Activated CD8-positive, alpha-beta memory T cell treated with anti-CD3 and anti-CD28 coated beads for 48 hours (primary cell): ENCODE measurements around the gene MERTK.

Source experiments
- DNase-seq, 3 experiments: peaks; one replicate each; pipeline ENCODE4 v3.0.0-alpha.2; 2020; ENCODE audit warnings: low read depth in 2 of 3, low spot score in 2 of 3

The MERTK gene

DNA sequence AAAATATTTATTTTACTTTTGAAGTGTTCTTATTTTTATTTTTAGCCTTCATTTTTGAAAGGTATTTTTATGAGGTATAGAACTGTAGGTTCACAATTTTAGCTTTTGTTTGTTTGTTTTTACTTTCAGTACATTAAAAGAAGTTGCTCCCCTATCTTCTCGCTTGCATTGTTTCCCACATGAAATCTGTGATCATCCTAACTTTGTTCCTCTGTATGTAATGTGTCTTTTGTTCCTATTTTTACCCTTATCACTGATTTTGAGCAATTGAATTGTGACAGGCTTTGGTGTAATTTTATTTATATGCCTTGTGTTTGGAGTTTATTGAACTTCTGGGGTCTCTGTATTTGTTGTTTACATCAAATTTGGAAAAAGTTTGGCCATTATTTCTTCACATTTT is 78.8 kb downstream of the MERTK start:
- no peak for DNase-seq

DNA sequence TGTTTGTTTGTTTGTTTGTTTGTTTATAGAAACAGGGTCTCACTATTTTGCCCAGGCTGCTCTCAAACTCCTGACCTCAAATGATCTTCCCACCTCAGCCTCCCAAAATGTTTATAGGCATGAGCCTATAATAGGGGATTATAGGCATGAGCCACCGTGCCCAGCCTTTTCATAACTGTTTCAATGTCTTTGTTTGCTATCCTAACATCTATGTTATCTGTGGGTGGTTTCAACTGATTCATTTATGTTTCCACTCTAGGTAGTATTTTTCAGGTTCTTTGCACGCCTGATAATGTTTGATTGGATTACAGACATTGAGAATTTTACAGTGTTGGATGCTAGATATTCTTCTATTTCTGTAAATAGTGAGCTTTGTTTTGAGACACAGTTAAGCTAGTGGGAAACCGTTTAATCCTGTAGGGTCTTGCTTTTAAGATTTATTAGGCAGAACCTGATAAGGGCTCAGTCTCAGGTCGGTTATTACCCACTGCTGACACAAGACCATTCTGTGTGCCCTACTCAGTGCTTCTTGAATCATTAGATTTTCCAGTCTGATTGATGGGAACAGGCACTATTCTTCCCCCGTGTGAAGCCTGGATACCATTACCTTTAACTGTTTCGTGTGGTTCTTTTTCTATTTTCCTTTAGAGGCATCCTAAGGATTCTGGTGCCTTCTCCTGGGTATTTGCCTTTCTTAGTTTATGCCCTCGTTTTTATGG is 80.2 kb downstream of the MERTK start:
- DNase-seq, result no peak

DNA sequence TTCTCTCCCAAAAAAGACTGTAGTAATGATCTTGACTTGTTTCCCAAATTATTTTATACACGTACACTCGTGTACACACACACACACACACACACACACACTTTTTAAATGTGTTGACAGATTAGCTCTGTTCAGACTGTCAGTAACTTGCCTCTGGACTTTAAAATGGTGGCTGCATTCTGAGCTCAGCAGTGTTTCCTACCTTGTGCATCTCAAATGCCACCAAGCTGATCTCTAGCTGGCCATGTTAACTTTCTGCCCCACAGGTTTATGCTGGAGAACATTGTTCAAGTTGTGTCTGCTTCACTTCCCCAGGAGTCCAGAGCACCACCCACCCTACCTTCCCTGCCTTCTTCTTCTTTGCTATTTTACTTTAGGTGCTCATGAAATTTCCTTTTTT is 83.3 kb downstream of the MERTK start:
- no peak for DNase-seq

DNA sequence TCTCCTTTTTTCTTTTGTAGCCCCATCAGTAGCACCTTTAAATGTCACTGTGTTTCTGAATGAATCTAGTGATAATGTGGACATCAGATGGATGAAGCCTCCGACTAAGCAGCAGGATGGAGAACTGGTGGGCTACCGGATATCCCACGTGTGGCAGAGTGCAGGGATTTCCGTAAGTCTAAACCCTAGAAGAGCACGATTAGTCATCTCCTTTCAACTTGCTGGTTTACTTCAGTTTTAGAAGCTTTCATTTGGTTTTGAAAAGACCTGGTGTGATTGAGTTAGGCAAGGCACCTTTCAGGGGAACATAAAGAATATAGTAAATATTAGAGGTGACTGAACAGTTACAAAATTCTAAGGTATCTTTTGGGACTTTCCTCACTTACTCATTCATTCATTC is 84.4 kb downstream of the MERTK start:
- DNase-seq, result no peak

DNA sequence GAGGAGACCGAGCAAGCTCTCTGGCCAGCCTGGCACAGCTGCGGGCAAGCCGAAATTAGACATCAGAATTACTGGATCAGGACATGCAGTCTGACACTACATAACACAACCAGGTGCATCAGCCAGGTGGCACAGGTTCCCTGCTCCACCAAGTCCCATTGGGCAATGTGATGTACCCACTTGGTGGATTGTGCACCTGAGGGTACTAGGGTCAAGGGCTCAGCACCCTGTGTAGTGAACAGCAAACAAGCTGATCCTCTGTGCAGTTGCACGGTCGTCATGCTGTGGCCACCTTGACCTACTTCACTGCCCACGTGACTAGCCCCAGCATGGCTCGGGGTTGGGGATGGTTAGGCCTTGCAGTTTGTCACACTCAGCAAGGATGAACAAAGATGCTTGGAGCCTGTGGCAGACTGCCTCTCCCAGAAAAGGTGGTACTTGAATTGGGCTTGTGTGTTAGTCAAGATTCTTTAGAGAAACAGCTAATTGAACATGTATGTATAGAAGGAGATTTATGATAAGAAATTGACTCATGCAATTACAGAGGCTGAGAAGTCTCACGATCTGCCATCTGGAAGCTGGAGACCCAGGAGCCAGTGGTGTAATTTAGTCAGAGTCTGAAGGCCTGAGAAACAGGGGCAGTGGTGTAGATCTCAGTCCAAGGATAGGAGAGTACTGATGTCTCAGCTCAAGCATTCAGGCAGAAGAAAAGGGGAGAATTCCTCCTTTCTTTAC is 85.2 kb downstream of the MERTK start:
- DNase-seq, result no peak

DNA sequence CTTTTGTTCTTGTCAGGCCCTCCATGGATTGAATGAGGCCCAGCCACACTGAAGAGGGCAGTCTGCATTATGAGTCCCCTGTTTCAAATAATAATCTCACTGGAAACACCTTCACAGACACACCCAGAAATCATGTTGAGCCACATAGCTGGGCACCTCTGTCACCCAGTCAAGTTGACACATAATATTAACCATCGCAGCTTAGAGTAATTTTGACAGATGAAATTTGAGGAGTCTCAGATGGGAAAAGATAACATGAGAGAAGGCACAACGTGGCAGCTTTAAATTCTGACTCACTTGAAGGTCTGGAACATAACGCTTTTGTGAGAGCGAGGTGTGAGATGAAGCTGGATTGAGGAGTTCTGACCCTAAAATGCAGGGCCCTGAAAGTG is 85.8 kb downstream of the MERTK start:
- no peak for DNase-seq

DNA sequence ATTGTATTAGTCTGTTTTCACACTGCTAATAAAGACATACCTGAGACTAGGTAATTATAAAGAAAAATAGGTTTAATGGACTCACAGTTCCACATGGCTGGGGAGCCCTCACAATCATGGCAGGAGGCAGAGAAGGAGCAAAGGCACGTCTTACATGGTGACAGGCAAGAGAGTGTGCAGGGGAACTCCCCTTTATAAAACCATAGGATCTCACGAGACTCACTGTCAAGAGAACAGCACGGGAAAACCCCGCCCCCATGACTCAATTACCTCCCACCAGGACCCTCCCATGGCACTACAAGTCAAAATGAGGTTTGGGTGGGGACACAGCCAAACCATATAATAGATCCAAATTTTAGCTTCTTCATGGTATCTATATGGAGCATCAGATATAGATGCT is 87.1 kb downstream of the MERTK start:
- DNase-seq, result no peak

DNA sequence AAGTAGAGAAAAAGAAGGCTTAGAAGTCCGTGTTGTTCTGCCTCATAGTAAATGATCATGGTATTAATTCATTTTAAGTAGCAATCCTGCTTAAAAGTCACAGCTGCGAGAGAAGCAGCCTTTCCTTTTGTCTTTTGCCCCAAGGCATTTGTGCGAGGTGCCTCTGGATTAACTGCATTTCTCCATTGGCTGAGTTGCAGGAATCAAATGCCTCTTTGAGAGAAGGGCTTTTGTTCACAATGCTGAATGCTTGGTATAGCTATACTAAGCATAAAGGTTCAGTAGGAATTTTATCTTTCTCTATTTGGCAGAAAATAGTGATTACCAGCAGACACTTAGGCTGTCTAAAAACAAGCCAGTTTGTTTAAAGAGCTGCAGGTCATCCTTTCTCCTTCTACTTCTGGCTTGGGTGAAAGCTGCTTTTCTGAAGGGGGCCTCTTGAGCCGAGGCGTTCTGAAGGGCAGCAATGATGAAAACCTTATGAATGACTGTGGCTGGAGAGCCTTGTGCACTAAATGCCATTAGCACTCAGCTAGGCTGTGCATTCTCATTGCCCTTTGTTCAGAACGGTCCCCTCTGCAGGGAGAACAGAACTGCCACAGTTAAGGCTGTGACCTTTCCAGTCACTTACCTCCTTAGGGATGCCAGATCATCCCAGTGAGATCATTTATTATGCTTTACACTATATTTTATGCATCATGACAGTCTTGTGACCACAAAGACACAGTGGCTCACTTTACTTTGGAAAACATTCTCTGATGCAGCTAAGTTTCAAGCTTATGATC is 87.9 kb downstream of the MERTK start:
- DNase-seq, result no peak

DNA sequence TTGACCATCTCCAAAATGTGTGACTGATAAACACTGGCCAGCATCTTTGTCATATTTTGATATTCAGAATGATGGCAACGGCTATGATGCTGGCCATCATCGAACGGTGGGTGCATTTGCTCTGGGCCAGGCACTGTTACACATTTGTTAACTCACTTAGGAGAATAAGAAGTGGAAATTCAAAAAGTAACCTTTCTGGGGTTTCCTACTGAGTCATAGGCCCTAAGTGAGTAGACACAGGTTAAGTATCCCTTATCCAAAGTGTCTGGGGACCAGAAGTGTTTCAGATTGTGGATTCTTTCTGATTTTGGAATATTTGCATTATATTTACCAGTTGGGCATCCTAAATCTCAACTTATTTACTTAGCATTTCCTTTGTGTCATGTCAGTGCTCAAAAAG is 92.0 kb downstream of the MERTK start:
- no peak for DNase-seq

DNA sequence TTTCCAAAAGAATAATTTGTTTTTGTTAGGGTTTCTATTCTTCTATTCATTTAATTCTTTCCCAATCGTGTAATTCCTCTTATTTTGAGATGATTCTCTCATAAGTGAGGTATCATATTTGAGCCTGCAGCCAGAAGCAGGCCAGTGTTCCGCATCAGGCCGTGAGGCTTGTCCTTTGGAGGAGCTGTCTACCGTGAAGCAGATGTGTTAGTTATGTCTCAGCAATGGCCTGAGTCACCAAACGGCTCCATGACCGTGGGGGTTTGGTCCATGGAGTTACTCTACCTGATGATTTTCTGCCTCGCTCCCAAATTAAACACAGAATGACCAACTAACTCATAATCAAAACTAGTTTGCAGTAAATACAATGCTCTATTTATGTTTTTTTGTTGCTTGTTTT is 92.4 kb downstream of the MERTK start:
- DNase-seq, result no peak

DNA sequence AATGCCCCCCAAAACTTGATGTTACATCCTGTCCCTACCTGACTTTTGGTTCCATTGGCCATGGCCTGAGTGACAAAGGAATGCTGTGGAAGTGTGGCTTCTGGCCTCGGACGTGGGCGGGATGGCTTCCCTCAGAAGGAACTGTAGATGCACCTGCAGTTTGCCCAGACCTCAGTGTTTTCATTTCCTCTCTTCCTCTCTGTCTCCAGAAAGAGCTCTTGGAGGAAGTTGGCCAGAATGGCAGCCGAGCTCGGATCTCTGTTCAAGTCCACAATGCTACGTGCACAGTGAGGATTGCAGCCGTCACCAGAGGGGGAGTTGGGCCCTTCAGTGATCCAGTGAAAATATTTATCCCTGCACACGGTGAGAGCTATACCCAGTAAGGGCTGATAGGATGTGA is 95.6 kb downstream of the MERTK start:
- no peak for DNase-seq

DNA sequence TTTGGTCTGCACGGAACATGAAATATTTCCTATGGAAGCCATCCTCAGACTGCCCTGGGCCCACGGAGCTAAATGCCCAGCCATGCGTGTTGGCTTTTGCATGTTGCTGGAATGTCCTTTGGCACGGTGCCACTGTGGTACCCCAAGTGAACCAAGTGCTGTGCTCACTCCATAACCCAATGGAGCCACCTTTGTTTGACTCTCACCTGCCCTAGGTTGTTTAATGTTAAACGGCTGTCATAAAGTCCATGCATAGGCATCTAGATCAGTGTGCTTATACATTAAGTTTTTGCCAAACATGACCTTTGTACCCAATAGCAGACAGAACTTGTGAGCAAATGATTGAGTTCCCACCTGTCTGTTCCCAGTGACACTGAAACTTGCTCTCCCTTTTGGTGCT is 96.7 kb downstream of the MERTK start:
- DNase-seq, result no peak

DNA sequence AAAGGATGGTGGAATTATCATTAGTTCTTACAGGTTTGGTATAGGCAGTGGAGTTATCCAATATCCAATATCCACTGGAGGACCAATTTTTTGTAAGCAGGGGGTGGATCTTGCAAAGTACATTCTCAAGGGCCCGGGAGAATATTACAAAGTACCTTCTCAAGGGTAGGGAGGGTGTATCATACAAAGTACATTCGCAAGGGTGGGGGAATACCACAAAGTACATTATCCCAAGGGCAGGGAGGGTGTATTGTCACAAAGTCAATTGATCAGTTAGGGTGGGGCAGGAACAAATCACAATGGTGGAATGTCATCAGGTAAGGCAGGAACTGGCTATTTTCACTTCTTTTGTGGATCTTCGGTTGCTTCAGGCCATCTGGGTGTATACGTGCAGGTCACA is 101.4 kb downstream of the MERTK start:
- no peak for DNase-seq

DNA sequence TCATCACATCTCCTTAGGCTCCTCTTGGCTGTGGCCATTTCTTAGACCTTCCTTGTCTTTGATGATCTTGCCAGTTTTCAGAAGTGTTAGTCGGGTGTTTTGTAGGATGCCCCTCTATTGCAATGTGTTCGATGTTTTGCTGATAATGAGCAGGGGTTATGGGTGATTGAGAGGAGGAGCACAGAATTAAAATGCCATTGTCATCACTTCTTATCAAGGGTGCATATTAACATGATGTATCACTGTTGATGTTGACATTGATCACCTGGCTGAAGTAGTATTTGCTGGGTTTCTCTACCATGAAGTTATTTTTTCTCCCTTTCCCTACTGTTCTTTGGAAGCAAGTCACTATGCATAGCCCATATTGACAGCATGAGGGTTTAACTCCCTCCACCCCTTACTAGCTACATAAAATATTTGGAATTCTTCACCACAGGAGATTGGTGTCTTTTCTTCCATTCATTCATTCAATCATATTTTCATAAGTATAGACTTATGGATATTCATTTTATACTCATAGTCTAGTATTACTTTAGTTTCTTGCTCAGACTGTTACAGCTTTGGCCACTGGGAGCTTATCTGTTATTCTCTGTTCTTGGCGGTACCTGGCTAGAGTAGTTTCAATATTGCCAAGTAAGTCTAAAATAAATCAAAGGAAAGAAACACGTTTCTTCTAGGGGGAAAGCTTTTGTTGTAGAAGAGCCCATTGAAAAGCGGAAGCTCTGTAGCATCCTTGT is 102.2 kb downstream of the MERTK start:
- DNase-seq, result no peak

DNA sequence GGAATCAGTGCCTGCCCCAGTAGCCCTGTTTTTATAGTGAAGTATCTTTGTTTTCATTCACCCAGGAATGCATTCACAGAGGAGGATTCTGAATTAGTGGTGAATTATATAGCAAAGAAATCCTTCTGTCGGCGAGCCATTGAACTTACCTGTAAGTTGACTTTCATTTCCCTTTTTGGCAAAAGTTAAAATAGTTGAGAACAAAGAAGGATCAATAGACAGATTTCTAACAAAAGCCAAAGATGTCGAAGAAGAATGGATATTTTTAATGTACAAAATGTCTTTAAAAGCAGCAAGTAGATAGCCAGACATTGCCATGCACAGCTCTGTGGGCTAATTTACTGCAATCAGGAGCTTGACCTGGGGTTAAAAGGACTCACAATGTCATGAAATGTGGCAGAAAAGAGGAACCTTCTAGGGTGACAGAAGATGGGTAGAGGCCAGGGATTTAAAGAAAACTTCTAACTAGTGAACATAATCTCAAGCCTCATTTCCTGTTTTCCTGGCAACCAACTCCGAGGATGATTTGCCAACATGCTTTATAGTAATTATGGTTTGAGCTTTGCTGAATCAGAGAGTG is 102.8 kb downstream of the MERTK start:
- no peak for DNase-seq

DNA sequence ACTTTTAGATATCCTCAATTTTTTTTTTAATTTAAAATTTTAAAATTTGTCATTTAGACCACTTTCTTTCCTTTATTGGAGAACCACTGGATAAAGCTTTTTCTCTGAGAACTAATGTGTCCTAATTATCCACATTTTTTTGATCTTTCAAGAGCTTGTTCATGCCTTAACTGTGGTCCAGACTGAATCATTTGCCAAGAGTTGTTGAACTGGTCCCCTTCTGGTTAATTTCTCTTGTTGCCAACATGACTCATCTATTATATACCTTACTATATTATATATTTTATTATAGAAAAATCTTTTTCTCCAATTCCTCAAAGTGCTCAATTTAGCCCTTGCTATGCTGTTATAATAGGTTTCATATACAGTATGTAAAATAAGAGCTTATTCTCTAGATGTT is 103.5 kb downstream of the MERTK start:
- no peak for DNase-seq

DNA sequence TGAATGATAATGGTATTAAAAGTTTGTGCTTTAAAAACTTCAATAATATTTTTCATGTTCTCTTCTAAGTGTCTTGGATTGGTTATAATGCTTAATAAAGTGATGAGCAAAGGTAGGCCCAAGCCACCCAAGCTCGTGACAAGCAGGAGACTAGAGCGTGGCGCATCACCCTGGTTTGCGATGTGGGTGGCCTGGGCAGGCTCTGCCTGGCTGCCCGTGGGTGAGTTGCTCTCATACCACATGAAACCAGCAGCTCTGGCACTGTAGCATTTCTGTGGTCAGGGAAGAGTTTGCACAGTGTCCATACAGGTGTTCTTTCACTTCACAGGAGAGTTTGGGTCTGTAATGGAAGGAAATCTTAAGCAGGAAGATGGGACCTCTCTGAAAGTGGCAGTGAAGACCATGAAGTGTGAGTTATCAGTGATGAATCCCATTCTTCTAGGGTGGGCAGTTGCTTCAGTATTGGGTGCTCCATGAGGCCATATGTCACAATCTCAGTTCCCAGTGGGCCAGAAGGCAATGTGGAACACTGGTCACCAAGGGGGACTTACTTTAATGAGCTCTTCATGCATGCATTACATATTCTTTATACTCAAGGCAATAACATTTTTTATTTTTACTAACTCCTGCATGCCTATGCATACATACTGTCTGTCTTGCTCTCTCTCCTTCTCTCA is 105.3 kb downstream of the MERTK start:
- DNase-seq, result no peak

DNA sequence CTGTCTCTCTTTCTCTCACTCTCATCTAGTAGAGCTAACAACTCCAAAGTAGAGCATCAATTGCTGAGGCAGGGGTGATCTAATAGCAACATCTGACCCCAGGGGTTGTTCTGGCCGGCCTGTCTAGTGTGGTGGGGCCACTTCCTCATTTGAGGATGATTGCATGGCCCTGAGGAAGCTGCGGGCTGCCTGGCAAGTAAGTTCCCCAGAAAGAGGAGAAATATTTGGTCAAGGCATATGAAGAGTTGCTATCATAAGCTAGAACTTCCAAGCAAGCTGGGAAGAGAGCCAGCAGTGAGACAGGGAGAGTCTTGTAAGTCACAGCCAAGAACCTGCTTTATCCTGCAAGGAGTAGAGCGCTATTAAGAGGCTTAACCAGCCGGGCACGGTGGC is 105.8 kb downstream of the MERTK start:
- no peak for DNase-seq

DNA sequence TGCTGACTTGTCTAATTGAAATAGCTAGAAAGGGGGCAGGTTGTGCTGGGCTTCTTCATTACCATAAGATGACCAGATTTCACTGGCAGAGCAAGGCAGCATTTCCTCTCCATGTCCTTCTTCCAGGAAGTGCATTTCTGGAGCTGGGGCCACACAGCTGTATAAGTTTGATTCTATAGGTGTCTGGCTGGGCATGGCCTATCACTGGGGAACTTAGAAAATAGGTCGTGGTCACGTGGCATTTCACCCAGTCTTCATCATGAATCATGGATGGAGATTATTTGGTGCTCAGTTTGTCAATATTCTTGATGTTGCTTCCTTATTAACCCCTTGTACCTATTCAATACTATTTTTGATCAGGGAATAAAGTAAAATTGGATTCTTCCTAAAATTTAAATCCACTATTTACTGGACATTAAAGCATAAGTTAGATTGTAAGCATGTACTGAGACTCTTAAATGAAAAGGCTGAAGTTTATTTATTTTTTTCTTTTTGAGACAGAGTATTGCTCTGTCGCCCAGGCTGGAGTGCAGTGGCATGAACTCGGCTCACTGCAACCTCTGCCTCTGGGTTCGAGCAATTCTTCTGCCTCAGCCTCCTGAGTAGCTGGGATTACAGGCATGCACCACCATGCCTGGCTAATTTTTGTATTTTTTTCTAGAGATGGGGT is 107.1 kb downstream of the MERTK start:
- DNase-seq, result no peak

DNA sequence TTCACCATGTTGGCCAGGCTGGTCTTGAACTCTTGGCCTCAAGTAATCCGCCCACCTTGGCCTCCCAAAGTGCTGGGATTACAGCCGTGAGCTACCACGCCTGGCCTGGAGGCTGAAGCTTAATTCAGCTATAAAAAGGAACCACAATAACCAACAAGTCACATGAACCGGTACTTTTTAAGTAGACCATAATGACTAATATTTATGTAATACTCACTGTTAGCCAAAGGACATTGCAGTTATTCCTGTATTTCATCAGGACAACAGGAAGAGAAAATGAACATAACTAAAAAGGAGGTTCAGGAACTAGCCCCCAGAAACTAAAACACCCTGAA is 107.6 kb downstream of the MERTK start:
- no peak for DNase-seq
